Loucy (cell line): ENCODE results near the gene RNF38.

Experiments
- H2AFZ ChIP-seq: fragments of 200-600 bp; sonication (generic); 2 replicates; pipeline ENCODE4 v1.6.0; 2016; ENCODE audit warnings: antibody characterized with exemption, mild to moderate bottlenecking, low read length, moderate library complexity
- H3F3A ChIP-seq: fragments of 200-600 bp; 2 replicates; pipeline ENCODE4 v1.6.0; 2016; ENCODE audit warnings: antibody characterized with exemption, low read depth, mild to moderate bottlenecking
- H3K27me3 ChIP-seq: fragments of 200-600 bp; sonication (generic); 2 replicates; pipeline ENCODE4 v1.6.1; 2014; ENCODE audit warnings: low read length, mild to moderate bottlenecking; ENCODE audit not compliant: insufficient read depth, poor library complexity, severe bottlenecking
- H3K36me3 ChIP-seq: fragments of 200-600 bp; sonication (generic); 2 replicates; pipeline ENCODE4 v1.6.1; 2016; ENCODE audit warnings: low read length; ENCODE audit not compliant: insufficient read depth
- H3K4me1 ChIP-seq: fragments of 200-600 bp; sonication (generic); 2 replicates; pipeline ENCODE4 v1.5.1; 2014; ENCODE audit warnings: low read length, mild to moderate bottlenecking; ENCODE audit not compliant: insufficient read depth, poor library complexity, severe bottlenecking
- H3K4me2 ChIP-seq: fragments of 200-600 bp; sonication (generic); 2 replicates; pipeline ENCODE4 v1.6.0; 2014; ENCODE audit warnings: antibody characterized with exemption, low read length, low read depth, mild to moderate bottlenecking; ENCODE audit not compliant: poor library complexity, severe bottlenecking
- H3K4me3 ChIP-seq: fragments of 200-600 bp; sonication (generic); 2 replicates; pipeline ENCODE4 v1.5.1; 2014; ENCODE audit warnings: low read length, mild to moderate bottlenecking, mixed read lengths; ENCODE audit not compliant: poor library complexity, severe bottlenecking
- H3K79me2 ChIP-seq: fragments of 200-600 bp; sonication (generic); 2 replicates; pipeline ENCODE4 v1.6.1; 2014; ENCODE audit warnings: low read length; ENCODE audit not compliant: insufficient read depth
- H3K9ac ChIP-seq: fragments of 200-600 bp; sonication (generic); 2 replicates; pipeline ENCODE4 v1.6.0; 2014; ENCODE audit warnings: mild to moderate bottlenecking, low read depth, low read length, moderate library complexity; ENCODE audit not compliant: poor library complexity, severe bottlenecking
- H3K9me2 ChIP-seq: fragments of 200-600 bp; sonication (generic); replicated peaks from 2 replicates; pipeline ENCODE4 v1.6.1; 2016; ENCODE audit warnings: low read depth, low read length, mixed read lengths
- H3K9me3 ChIP-seq: fragments of 200-600 bp; sonication (generic); 2 replicates; pipeline ENCODE4 v1.6.1; 2014; ENCODE audit warnings: mild to moderate bottlenecking, antibody characterized with exemption, low read length, low read depth; ENCODE audit not compliant: insufficient read depth
- H4K20me1 ChIP-seq: fragments of 200-600 bp; sonication (generic); 2 replicates; pipeline ENCODE4 v1.6.0; 2014; ENCODE audit warnings: antibody characterized with exemption, low read length, mild to moderate bottlenecking; ENCODE audit not compliant: insufficient read depth, poor library complexity, severe bottlenecking
- CTCF ChIP-seq: fragments of 200-600 bp; sonication (generic); conservative IDR thresholded peaks from 2 replicates; pipeline ENCODE4 v1.5.1; 2014; ENCODE audit warnings: mild to moderate bottlenecking, antibody characterized with exemption, low read length
- EZH2phosphoT487 ChIP-seq: fragments of 200-600 bp; IDR thresholded peaks from 2 replicates; pipeline ENCODE4 v1.6.1; 2018; ENCODE audit warnings: antibody characterized with exemption, mild to moderate bottlenecking, moderate library complexity, borderline replicate concordance

RNF38 gene

DNA sequence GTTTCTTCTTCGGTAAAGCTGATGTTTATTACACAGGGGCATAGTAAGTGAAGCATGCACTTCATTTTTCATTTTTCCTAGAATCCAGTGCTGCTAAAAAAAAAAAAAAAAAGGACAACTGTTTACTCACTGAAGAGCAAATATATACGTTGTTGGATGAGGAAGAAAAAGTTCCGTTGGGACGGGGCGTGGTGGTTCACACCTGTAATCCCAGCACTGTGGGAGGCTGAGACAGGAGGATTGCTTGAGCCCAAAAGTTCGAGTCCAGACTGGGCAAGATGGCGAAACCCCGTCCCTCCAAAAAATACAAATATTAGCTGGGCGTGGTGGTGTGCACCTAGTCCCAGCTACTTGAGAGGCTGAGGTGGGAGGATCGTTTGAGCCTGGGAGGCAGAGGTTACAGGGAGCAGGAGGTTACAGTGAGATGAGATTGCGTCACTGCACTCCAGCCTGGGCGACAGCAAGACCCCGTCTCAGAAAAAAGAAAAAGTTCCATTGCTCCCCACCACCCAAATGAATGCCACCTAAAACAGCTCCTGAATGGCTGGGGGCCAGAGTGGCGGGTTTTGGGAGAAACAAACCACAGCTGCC, 81.8 kb downstream of the RNF38 start:
- Histone ChIP-seq H3K4me2 (no peak overlapping the region), H3K4me3 (no peak overlapping the region), H3K79me2 (no peaks in the 10 kb centered on the region), H3K9me3 (no peaks in the 10 kb centered on the region), H3K9me2 (no peaks in the 10 kb centered on the region), H2AFZ (no peak overlapping the region), H3K36me3 (no peaks in the 10 kb centered on the region), H3K4me1 (peaks cover 7% of the 10 kb centered on the region), H3K27me3 (no peaks in the 10 kb centered on the region), H3F3A (no peaks in the 10 kb centered on the region), H3K9ac (no peak overlapping the region), H4K20me1 (no peaks in the 10 kb centered on the region)
- TF ChIP-seq CTCF (no peak), EZH2phosphoT487 (no peak)

DNA sequence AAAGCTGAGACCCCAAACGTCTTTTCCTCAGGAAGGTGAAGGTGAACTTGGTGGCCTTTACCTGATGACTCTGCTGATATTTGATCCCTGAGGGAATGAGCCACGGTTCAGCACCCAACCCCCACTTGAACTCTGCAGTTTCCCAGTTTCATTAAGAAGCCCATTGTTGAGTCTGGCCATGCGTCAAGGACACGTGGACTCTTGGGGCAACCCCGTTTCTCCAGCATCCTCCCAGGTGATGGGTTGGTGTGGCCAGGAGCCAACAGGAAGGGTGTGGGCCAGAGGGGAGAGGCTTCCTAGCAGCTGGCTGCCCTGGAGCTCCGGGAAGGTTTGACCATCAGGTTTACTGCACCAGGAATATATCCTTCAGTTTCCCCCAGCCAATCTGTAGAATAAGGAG, 82.3 kb downstream of the RNF38 start:
- H3K4me3 ChIP-seq = no peak overlapping the region
- no peak overlapping the region for H3K4me2 ChIP-seq
- no peaks in the 10 kb centered on the region for H3K27me3 ChIP-seq
- peaks cover 7% of the 10 kb centered on the region for H3K4me1 ChIP-seq
- no peak overlapping the region for H3K9ac ChIP-seq
- TF ChIP-seq EZH2phosphoT487 = no peak
- no peak for TF ChIP-seq CTCF
- no peaks in the 10 kb centered on the region for H3F3A ChIP-seq
- no peaks in the 10 kb centered on the region for H3K9me3 ChIP-seq
- no peaks in the 10 kb centered on the region for H4K20me1 ChIP-seq
- H2AFZ ChIP-seq = no peak overlapping the region
- H3K79me2 ChIP-seq = no peaks in the 10 kb centered on the region
- no peaks in the 10 kb centered on the region for H3K9me2 ChIP-seq
- H3K36me3 ChIP-seq = no peaks in the 10 kb centered on the region

- H3F3A ChIP-seq = no peaks in the 10 kb centered on the region
- H4K20me1 ChIP-seq = no peaks in the 10 kb centered on the region
- H3K27me3 ChIP-seq = no peaks in the 10 kb centered on the region
- H3K9me2 ChIP-seq = no peaks in the 10 kb centered on the region
- no peak overlapping the region for H3K4me3 ChIP-seq
- H3K4me2 ChIP-seq = no peak overlapping the region
- H2AFZ ChIP-seq = no peak overlapping the region; the same call in 1 of the 2 replicates
- no peak for TF ChIP-seq CTCF
- no peak for TF ChIP-seq EZH2phosphoT487
- H3K4me1 ChIP-seq = peaks cover 7% of the 10 kb centered on the region
- no peaks in the 10 kb centered on the region for H3K79me2 ChIP-seq
- H3K36me3 ChIP-seq = no peaks in the 10 kb centered on the region
- H3K9me3 ChIP-seq = no peaks in the 10 kb centered on the region
- H3K9ac ChIP-seq = no peak overlapping the region
Observed at GRCh38 chr9:36316611-36317317, 83.3 kb downstream of the RNF38 start.
